ENCODE measurements around the gene ELOVL5. TPM values are rescaled to one million over a fixed set of nuclear protein-coding genes. Genes with fewer than 3 reads are reported as not detected.

ELOVL5 gene
- total and polyA plus RNA-seq, 2 donors (not counting 1 experiment from before 2014, with no cell fraction given) = 128 to 144 TPM

DNA sequence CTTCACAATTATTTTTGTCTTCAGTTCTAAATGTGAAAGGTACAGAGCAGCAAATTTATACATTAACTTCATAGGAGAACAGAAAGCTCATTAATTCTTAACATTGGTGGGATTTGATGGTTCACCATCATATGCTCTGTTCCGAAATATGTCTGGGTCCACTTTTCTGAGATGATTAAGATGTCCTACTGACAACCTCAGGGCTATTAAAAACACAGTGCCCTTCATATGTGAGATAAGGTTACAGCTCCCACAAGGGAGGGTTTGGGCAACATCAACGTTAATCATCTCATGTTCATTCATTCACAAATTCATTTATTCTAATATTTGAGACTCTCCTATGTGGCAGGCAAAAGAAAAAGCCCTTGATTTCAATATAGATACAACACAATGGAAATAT, 91.2 kb downstream of the ELOVL5 start:
- H3K9ac ChIP-seq (ENCODE audit: low read length) = no peak overlapping the region
- H3K27ac Mint-ChIP-seq = peak overlapping the region; percentile 80
- no peaks in the 10 kb centered on the region for H3K79me2 ChIP-seq (ENCODE audit: control insufficient read depth, insufficient read depth, low read length)
- H3K9me3 ChIP-seq (ENCODE audit: control extremely low read depth in 1 of 3, control insufficient read depth in 2 of 3, insufficient read depth in 1 of 3, low read length in 2 of 3) = peaks cover 0 to 13% (median 12%) of the 10 kb centered on the region in 3 donors
- peaks cover 16 to 44% of the 10 kb centered on the region in 2 experiments for H3K36me3 ChIP-seq (replicated peaks in 1 of 2; ENCODE audit: control extremely low read depth in 1 of 2, control insufficient read depth in 1 of 2, extremely low read depth in 1 of 2, insufficient read depth in 2 of 2, low read length in 1 of 2)
- peaks cover 66% of the 10 kb centered on the region for H3K4me1 Mint-ChIP-seq
- DNase-seq (no peak), ATAC-seq (ENCODE audit: low read depth) (no peak)
- peak overlapping the region; percentile 2 for H3K4me2 ChIP-seq (replicated peaks; ENCODE audit: low read depth, low read length, poor library complexity, severe bottlenecking)
- intact Hi-C loops (cut with micrococcal nuclease) = no loop called here
- H3K27me3 Mint-ChIP-seq = no peaks in the 10 kb centered on the region
- peaks cover 31 to 33% of the 10 kb centered on the region in 2 donors for H3K4me1 ChIP-seq (ENCODE audit: control insufficient read depth in 2 of 2, insufficient read depth in 2 of 2, low read length in 2 of 2)
- ChIA-PET CTCF (interaction anchor here (1.1 to 2.9 kb wide), 8 partner anchors 22 to 226 kb away, joined by 3 to 13 read pairs (median 5); no protein-coding TSS in a partner anchor), POLR2A (no interaction called here)
- no peak overlapping the region for H3K4me3 ChIP-seq (ENCODE audit: control extremely low read depth in 1 of 5, extremely low read depth in 1 of 5, insufficient read depth in 1 of 5, low read depth in 2 of 5, low read length in 4 of 5)
- no peaks in the 10 kb centered on the region for H4K20me1 ChIP-seq (ENCODE audit: control insufficient read depth, insufficient read depth, low read length, poor library complexity, severe bottlenecking)
- H3K9me3 Mint-ChIP-seq (ENCODE audit: insufficient read depth) = peaks cover 2% of the 10 kb centered on the region
- no peak overlapping the region for H2AFZ ChIP-seq (ENCODE audit: insufficient read depth, low read depth, low read length, poor library complexity, severe bottlenecking)
- no peak for TF ChIP-seq EZH2 (IDR thresholded peaks at IDR 0.05; ENCODE audit: borderline replicate concordance, insufficient read depth, low read depth, low read length, poor library complexity, severe bottlenecking)
- TF ChIP-seq, protein P1, sequence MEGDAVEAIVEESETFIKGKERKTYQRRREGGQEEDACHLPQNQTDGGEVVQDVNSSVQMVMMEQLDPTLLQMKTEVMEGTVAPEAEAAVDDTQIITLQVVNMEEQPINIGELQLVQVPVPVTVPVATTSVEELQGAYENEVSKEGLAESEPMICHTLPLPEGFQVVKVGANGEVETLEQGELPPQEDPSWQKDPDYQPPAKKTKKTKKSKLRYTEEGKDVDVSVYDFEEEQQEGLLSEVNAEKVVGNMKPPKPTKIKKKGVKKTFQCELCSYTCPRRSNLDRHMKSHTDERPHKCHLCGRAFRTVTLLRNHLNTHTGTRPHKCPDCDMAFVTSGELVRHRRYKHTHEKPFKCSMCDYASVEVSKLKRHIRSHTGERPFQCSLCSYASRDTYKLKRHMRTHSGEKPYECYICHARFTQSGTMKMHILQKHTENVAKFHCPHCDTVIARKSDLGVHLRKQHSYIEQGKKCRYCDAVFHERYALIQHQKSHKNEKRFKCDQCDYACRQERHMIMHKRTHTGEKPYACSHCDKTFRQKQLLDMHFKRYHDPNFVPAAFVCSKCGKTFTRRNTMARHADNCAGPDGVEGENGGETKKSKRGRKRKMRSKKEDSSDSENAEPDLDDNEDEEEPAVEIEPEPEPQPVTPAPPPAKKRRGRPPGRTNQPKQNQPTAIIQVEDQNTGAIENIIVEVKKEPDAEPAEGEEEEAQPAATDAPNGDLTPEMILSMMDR (IDR thresholded peaks at IDR 0.05) = no peak
- H3K27me3 ChIP-seq (replicated peaks in 1 of 4; ENCODE audit: control extremely low read depth in 1 of 4, control insufficient read depth in 3 of 4, insufficient read depth in 4 of 4, low read length in 3 of 4) = no peaks in the 10 kb centered on the region
- no peak overlapping the region for H3K4me3 Mint-ChIP-seq
- WGBS (ENCODE audit: insufficient coverage) = no CpG with 5 or more reads among the region's 2 CpGs
- peak overlapping the region in 1 of 2 donors; percentile 68 for H3K27ac ChIP-seq (ENCODE audit: low read length in 2 of 2)

DNA sequence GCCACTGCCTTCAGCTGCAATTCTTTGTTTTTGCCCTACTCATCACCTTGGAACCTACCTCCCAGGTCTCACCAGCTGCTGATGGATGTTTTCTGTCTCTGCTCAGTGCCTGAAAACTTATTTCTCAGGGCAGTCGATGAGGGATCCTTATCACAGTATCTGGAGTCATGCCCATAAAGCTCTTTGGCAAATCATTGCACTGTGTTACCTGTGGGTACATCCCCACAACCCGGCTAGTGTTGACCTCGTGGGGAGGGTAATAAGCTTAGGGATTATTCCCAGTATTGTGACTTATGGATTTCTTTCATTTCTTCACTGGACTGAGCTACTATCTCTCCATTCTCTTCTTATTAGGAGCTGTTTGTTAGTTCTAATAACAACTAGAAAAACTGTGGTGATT, 91.7 kb downstream of the ELOVL5 start:
- Histone ChIP-seq H4K20me1 (ENCODE audit: control insufficient read depth, insufficient read depth, low read length, poor library complexity, severe bottlenecking) (no peaks in the 10 kb centered on the region), H3K36me3 (replicated peaks in 1 of 2; ENCODE audit: control extremely low read depth in 1 of 2, control insufficient read depth in 1 of 2, extremely low read depth in 1 of 2, insufficient read depth in 2 of 2, low read length in 1 of 2) (peaks cover 16 to 38% of the 10 kb centered on the region in 2 experiments), H3K27me3 (replicated peaks in 1 of 4; ENCODE audit: control extremely low read depth in 1 of 4, control insufficient read depth in 3 of 4, insufficient read depth in 4 of 4, low read length in 3 of 4) (no peaks in the 10 kb centered on the region), H3K9me3 (ENCODE audit: control extremely low read depth in 1 of 3, control insufficient read depth in 2 of 3, insufficient read depth in 1 of 3, low read length in 2 of 3) (peaks cover 0 to 13% (median 12%) of the 10 kb centered on the region in 3 donors), H2AFZ (ENCODE audit: insufficient read depth, low read depth, low read length, poor library complexity, severe bottlenecking) (no peak overlapping the region), H3K79me2 (ENCODE audit: control insufficient read depth, insufficient read depth, low read length) (no peaks in the 10 kb centered on the region), H3K4me3 (ENCODE audit: control extremely low read depth in 1 of 5, extremely low read depth in 1 of 5, insufficient read depth in 1 of 5, low read depth in 2 of 5, low read length in 4 of 5) (no peak overlapping the region), H3K4me2 (replicated peaks; ENCODE audit: low read depth, low read length, poor library complexity, severe bottlenecking) (no peak overlapping the region), H3K4me1 (ENCODE audit: control insufficient read depth in 2 of 2, insufficient read depth in 2 of 2, low read length in 2 of 2) (peaks cover 36 to 38% of the 10 kb centered on the region in 2 donors), H3K9ac (ENCODE audit: low read length) (no peak overlapping the region), H3K27ac (ENCODE audit: low read length in 2 of 2) (peak overlapping the region; percentile 5 to 68)
- intact Hi-C loops (cut with micrococcal nuclease) = no loop called here
- Mint-ChIP-seq H3K27ac (peak overlapping the region; percentile 80), H3K9me3 (ENCODE audit: insufficient read depth) (peaks cover 2% of the 10 kb centered on the region), H3K27me3 (no peaks in the 10 kb centered on the region), H3K4me1 (peaks cover 68% of the 10 kb centered on the region), H3K4me3 (peak overlapping the region; percentile 8)
- ATAC-seq (ENCODE audit: low read depth) (no peak), DNase-seq (no peak)
- TF ChIP-seq, protein P1 (IDR thresholded peaks at IDR 0.05) = no peak
- no peak for TF ChIP-seq EZH2 (IDR thresholded peaks at IDR 0.05; ENCODE audit: borderline replicate concordance, insufficient read depth, low read depth, low read length, poor library complexity, severe bottlenecking)
- ChIA-PET CTCF (interaction anchor here (1.1 to 2.9 kb wide), 7 partner anchors 25 to 227 kb away, joined by 3 to 13 read pairs (median 5); no protein-coding TSS in a partner anchor), POLR2A (interaction anchor here (0.7 kb wide), 1 partner anchor 10 kb away, joined by 3 read pairs; no protein-coding TSS in a partner anchor)
- 100% methylated on average over 1 of the region's 3 CpGs for WGBS (ENCODE audit: insufficient coverage)
